Adrenal gland (tissue), 12 donors: ENCODE measurements around the gene OR1M1. TPM values are rescaled to one million over a fixed set of nuclear protein-coding genes. Genes with fewer than 3 reads are reported as not detected.

ENCODE experiments used
- DNase-seq, 7 donors: peaks; one replicate each; pipeline ENCODE4 v3.0.0-alpha.2; 2019 to 2020
- H3K27ac ChIP-seq, 5 donors: fragments of 200-600 bp; sonication (generic) in 4 of 5; 1 replicate in 3 of 5; 2 replicates in 2 of 5; pipeline versions ENCODE4 v1.5.1 to v1.8.0; 2016 to 2020; ENCODE audit warnings: mild to moderate bottlenecking in 1 of 5
- H3K27me3 ChIP-seq: fragments of 200-600 bp; 2 replicates; pipeline ENCODE4 v1.8.0; 2021
- H3K36me3 ChIP-seq, 2 donors: fragments of 200-600 bp; replicated peaks in 1 of 2; 1 replicate in 1 of 2; 2 replicates in 1 of 2; pipeline versions ENCODE4 v1.5.1 to v1.8.0; 2018 to 2022
- H3K4me1 ChIP-seq, 2 donors: fragments of 200-600 bp; replicated peaks in 1 of 2; 1 replicate in 1 of 2; 2 replicates in 1 of 2; pipeline versions ENCODE4 v1.5.1 to v1.8.0; 2018 to 2021
- H3K4me3 ChIP-seq, 4 donors: fragments of 200-600 bp; sonication (generic) in 3 of 4; one replicate each; pipeline ENCODE4 v1.5.1; 2016 to 2018
- H3K9me3 ChIP-seq, 3 donors: fragments of 200-600 bp; sonication (generic) in 1 of 3; replicated peaks in 1 of 3; 1 replicate in 2 of 3; 2 replicates in 1 of 3; pipeline versions ENCODE4 v1.5.1 to v1.8.0; 2016 to 2021
- POLR2A ChIP-seq, 2 donors: fragments of 450-650 bp; IDR thresholded peaks; one replicate each; pipeline ENCODE4 v1.6.1; 2017; ENCODE audit warnings: antibody characterized with exemption in 2 of 2, mild to moderate bottlenecking in 2 of 2, moderate library complexity in 1 of 2
- WGBS, 4 donors: extraction: QIAGEN DNeasy Blood & Tissue Kit in 2 of 4; methylation state at CpG; one replicate each; pipeline versions ENCODE4 v1.1.5 to v1.1.7; 2013 to 2017; 5-methylcytosine and 5-hydroxymethylcytosine counted together
- intact Hi-C, 2 donors: fragments of 100-400 bp; cut with DNase I; formaldehyde crosslinking; loops; one replicate each; pipeline versions ENCODE4 v1.14.1 to v1.15.0; 2022 to 2023
- polyA plus RNA-seq, 3 donors: library from polyadenylated mRNA; stranded (reverse); fragments of 200-250 nt in 2 of 3; fragments of 350-450 nt in 1 of 3; fragmentation: Illumina TruSeq in 1 of 3; extraction: RNeasy Lipid Tissue Mini Kit (QIAGEN cat#74804) in 1 of 3; gene quantifications; one replicate each; pipeline ENCODE4 v1.2.3, GENCODE V29; 2013 to 2014
- small RNA-seq, 2 donors: library from RNA; depleted of rRNA; stranded (forward); fragments of <200 nt; gene quantifications; one replicate each; pipeline ENCODE3, GENCODE V24; 2016
- total RNA-seq, 9 donors: library from RNA; depleted of rRNA in 4 of 9; stranded (reverse); fragments of >200 nt in 4 of 9; fragments of 120-200 nt in 1 of 9; fragmentation: NEBNext Ultra II Directional in 1 of 9; extraction: Animal tissue kit (Norgen Biotek cat#: 25700) in 1 of 9; gene quantifications; one replicate each; pipeline versions ENCODE4 v1.1.0 to v1.2.4, GENCODE V29; 2013 to 2023
- TF ChIP-seq, protein P1 (sequence below), 6 experiments: fragments of 450-650 bp in 4 of 6; fragments of 200-600 bp in 2 of 6; sonication (generic) in 1 of 6; IDR thresholded peaks; 1 replicate in 5 of 6; 2 replicates in 1 of 6; pipeline versions ENCODE4 v1.5.1 to v1.8.0; 2016 to 2021; ENCODE audit warnings: antibody characterized with exemption in 6 of 6, mild to moderate bottlenecking in 2 of 6, moderate library complexity in 1 of 6
- donor health status: healthy with polysubstance abuse.
- donor health status: Bipolar disorder and iron deficiency.
- donor health status: DM: yes; HTN: yes; CAD: no.
- donor health status: DM: no; HTN: no; CAD: no.
- donor health status: DM: no; HTN: no; CAD: no.
- donor health status: DM: yes; HTN: yes; CAD: no.

The OR1M1 gene
- total and polyA plus RNA-seq, 12 donors = not detected

DNA sequence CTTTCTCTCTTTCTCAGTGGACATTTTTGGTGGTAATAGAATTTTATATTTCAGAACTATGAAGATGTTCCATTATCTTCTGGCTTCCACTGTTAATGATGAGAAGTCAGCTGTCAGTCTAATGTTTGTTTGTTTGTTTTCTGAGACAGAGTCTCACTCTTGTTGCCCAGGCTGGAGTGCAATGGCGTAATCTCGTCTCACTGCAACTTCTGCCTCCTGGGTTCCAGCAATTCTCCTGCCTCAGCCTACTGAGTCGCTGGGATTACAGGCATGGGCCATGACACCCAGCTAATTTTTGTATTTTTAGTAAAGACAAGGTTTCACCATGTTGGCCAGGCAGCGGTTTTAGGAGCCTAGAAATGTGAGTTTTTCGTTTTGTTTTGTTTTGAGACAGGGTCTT lies 58.1 kb downstream of the OR1M1 start:
- intact Hi-C loops = loop anchor here in 1 of 2 donors (10.0 kb wide), 1 partner anchor 670 kb away; the partner anchor contains the start of gene FBXL12
- 97 to 100% (median 98%) methylated on average over 5 of the region's 5 CpGs for WGBS, 4 donors

More for the DNA sequence above, 58.1 kb downstream of the OR1M1 start:
- H3K27me3 ChIP-seq = no peaks in the 10 kb centered on the region
- peaks cover 0 to 17% of the 10 kb centered on the region in 2 donors for H3K4me1 ChIP-seq
- TF ChIP-seq, protein P1, sequence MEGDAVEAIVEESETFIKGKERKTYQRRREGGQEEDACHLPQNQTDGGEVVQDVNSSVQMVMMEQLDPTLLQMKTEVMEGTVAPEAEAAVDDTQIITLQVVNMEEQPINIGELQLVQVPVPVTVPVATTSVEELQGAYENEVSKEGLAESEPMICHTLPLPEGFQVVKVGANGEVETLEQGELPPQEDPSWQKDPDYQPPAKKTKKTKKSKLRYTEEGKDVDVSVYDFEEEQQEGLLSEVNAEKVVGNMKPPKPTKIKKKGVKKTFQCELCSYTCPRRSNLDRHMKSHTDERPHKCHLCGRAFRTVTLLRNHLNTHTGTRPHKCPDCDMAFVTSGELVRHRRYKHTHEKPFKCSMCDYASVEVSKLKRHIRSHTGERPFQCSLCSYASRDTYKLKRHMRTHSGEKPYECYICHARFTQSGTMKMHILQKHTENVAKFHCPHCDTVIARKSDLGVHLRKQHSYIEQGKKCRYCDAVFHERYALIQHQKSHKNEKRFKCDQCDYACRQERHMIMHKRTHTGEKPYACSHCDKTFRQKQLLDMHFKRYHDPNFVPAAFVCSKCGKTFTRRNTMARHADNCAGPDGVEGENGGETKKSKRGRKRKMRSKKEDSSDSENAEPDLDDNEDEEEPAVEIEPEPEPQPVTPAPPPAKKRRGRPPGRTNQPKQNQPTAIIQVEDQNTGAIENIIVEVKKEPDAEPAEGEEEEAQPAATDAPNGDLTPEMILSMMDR (IDR thresholded peaks at IDR 0.05) = no peak
- TF ChIP-seq POLR2A (IDR thresholded peaks at IDR 0.05) = no peak
- DNase-seq = no peak
- peaks cover 0 to 12% (median 0%) of the 10 kb centered on the region in 3 donors for H3K9me3 ChIP-seq
- no peak overlapping the region for H3K27ac ChIP-seq
- H3K4me3 ChIP-seq = no peak overlapping the region
- H3K36me3 ChIP-seq = peaks cover 0 to 4% of the 10 kb centered on the region in 2 donors

Small RNA genes lying within 50 kb of the gene (small RNA-seq; reads per million reads assigned to genes)
- gene OR1M4P = 0 reads per million in 2 donors

Other genes starting within 250 kb of the OR1M1 start
- gene MUC16, start 76.7 kb upstream of the OR1M1 start, total RNA-seq = under 1 TPM in 1 of 9 donors, not detected in 8; 0.07 TPM
- under 1 TPM in 1 of 3 donors, not detected in 2; 0.04 TPM for gene MUC16, start 76.7 kb upstream of the OR1M1 start, polyA plus RNA-seq
- gene OR7G2, start 20.4 kb downstream of the OR1M1 start, total RNA-seq = not detected
- gene OR7G2, start 20.4 kb downstream of the OR1M1 start, polyA plus RNA-seq = not detected
- not detected for gene OR7G1, start 28.7 kb downstream of the OR1M1 start, total RNA-seq
- not detected for gene OR7G1, start 28.7 kb downstream of the OR1M1 start, polyA plus RNA-seq
- not detected for gene OR7G3, start 39.9 kb downstream of the OR1M1 start, total RNA-seq
- gene OR7G3, start 39.9 kb downstream of the OR1M1 start, polyA plus RNA-seq = not detected
- 10 to 100 TPM; 18.3 to 32.9 (median 28.0) TPM for gene ZNF317, start 53.3 kb downstream of the OR1M1 start, total RNA-seq
- 10 to 100 TPM; 27.3 to 69.7 (median 46.0) TPM for gene ZNF317, start 53.3 kb downstream of the OR1M1 start, polyA plus RNA-seq
- under 1 TPM in 5 of 9 donors, not detected in 4; 0.06 to 0.14 (median 0.07) TPM for gene OR7D2, start 91.9 kb downstream of the OR1M1 start, total RNA-seq
- gene OR7D2, start 91.9 kb downstream of the OR1M1 start, polyA plus RNA-seq = under 1 TPM; 0.07 to 0.15 (median 0.08) TPM
- gene OR7D4, start 132.5 kb downstream of the OR1M1 start, total RNA-seq = not detected
- gene OR7D4, start 132.5 kb downstream of the OR1M1 start, polyA plus RNA-seq = not detected
- gene OR7E24, start 163.9 kb downstream of the OR1M1 start, total RNA-seq = not detected
- gene OR7E24, start 163.9 kb downstream of the OR1M1 start, polyA plus RNA-seq = not detected
- 10 to 100 TPM in 1 of 9 donors, 1 to 10 TPM in 8; 2.4 to 10.4 (median 6.5) TPM for gene ZNF699, start 222.8 kb downstream of the OR1M1 start, total RNA-seq
- gene ZNF699, start 222.8 kb downstream of the OR1M1 start, polyA plus RNA-seq = 1 to 10 TPM in 2 of 3 donors, under 1 TPM in 1; 0.97 to 4.4 (median 1.1) TPM
- gene ZNF559, start 237.1 kb downstream of the OR1M1 start, total RNA-seq = 10 to 100 TPM in 8 of 9 donors, 1 to 10 TPM in 1; 6.5 to 39.4 (median 21.2) TPM
- 10 to 100 TPM; 18.4 to 69.4 (median 26.1) TPM for gene ZNF559, start 237.1 kb downstream of the OR1M1 start, polyA plus RNA-seq